Esophagus squamous epithelium (tissue), 5 donors: Measurements from ENCODE around the gene RIN2. TPM values are rescaled to one million over a fixed set of nuclear protein-coding genes. Genes with fewer than 3 reads are reported as not detected.
A peak's percentile ranks its signal among the peaks of the same experiment; 100 is the strongest.

Source experiments
- DNase-seq: peaks from one replicate; lab custom pipeline; 2025; lab: John Stamatoyannopoulos, UW
- H3K27ac ChIP-seq, 4 donors: fragments of 200-600 bp; sonication (generic); one replicate each; pipeline ENCODE4 v1.5.1; 2016 to 2019; ENCODE audit warnings: mild to moderate bottlenecking in 1 of 4
- H3K27me3 ChIP-seq, 4 donors: fragments of 200-600 bp; sonication (generic); 1 replicate in 3 of 4; 2 replicates in 1 of 4; pipeline versions ENCODE4 v1.5.1 to v1.6.0; 2017 to 2021; ENCODE audit warnings: antibody characterized with exemption in 1 of 4
- H3K36me3 ChIP-seq, 3 donors: fragments of 200-600 bp; sonication (generic); one replicate each; pipeline ENCODE4 v1.5.1; 2016 to 2019
- H3K4me1 ChIP-seq, 3 donors: fragments of 200-600 bp; sonication (generic); one replicate each; pipeline ENCODE4 v1.5.1; 2017 to 2019
- H3K4me3 ChIP-seq, 4 donors: fragments of 200-600 bp; sonication (generic); 1 replicate in 3 of 4; 2 replicates in 1 of 4; pipeline ENCODE4 v1.5.1; 2016 to 2019; ENCODE audit warnings: mild to moderate bottlenecking in 2 of 4, moderate library complexity in 1 of 4
- H3K9me3 ChIP-seq, 3 donors: fragments of 200-600 bp; sonication (generic); one replicate each; pipeline ENCODE4 v1.5.1; 2016 to 2019
- POLR2A ChIP-seq, 4 donors: fragments of 450-650 bp; IDR thresholded peaks; one replicate each; pipeline ENCODE4 v1.6.1; 2017; ENCODE audit warnings: antibody characterized with exemption in 4 of 4, mild to moderate bottlenecking in 4 of 4, moderate library complexity in 3 of 4
- WGBS, 2 donors: methylation state at CpG; one replicate each; pipeline ENCODE4 v1.1.5; 2018; 5-methylcytosine and 5-hydroxymethylcytosine counted together
- intact Hi-C: fragments of 100-400 bp; cut with DNase I; formaldehyde crosslinking; loops from one replicate; pipeline ENCODE4 v1.15.0; 2022
- total RNA-seq, 4 donors: library from RNA; depleted of rRNA; stranded (reverse); fragments of >200 nt; gene quantifications; one replicate each; pipeline ENCODE4 v1.1.0, GENCODE V29; 2016
- TF ChIP-seq, protein P1 (sequence below), 6 experiments: fragments of 450-650 bp in 4 of 6; fragments of 200-600 bp in 2 of 6; sonication (generic) in 2 of 6; IDR thresholded peaks; one replicate each; pipeline ENCODE4 v1.5.1; 2016 to 2019; ENCODE audit warnings: antibody characterized with exemption in 6 of 6, mild to moderate bottlenecking in 4 of 6, moderate library complexity in 4 of 6
- donor health status: DM: yes; HTN: yes; CAD: no.

The RIN2 gene
- total RNA-seq, 4 donors from 2014 or later, result 29.5 to 77.4 (median 50.8) TPM

DNA sequence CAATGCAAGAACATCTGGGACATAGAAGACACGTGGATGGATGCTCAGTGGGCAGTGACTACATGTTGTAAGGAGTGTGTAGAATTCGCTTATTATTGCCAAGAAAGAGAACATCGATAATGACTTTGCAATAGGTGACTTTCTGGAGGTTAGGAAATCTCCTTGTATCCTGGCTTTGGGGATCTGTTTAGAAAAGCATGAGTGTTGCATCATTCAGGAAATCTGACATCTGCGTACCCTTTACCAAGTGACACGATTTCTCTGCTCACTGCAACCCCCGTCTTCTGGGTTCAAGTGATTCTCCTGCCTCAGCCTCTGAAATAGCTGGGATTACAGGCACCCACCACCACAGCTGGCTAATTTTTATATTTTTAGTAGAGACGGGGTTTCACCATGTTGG is 23.2 kb downstream of the RIN2 start:
- Histone ChIP-seq H3K36me3 (no peaks in the 10 kb centered on the region), H3K4me1 (peaks cover 21 to 64% (median 39%) of the 10 kb centered on the region in 3 donors), H3K27me3 (no peaks in the 10 kb centered on the region), H3K4me3 (no peak overlapping the region), H3K9me3 (no peaks in the 10 kb centered on the region), H3K27ac (no peak overlapping the region)
- DNase-seq, result no peak
- intact Hi-C loops, result loop anchor here (10.0 kb wide), 3 partner anchors 86 to 214 kb away; no protein-coding TSS in a partner anchor
- TF ChIP-seq POLR2A (IDR thresholded peaks at IDR 0.05), result no peak
- TF ChIP-seq, protein P1, sequence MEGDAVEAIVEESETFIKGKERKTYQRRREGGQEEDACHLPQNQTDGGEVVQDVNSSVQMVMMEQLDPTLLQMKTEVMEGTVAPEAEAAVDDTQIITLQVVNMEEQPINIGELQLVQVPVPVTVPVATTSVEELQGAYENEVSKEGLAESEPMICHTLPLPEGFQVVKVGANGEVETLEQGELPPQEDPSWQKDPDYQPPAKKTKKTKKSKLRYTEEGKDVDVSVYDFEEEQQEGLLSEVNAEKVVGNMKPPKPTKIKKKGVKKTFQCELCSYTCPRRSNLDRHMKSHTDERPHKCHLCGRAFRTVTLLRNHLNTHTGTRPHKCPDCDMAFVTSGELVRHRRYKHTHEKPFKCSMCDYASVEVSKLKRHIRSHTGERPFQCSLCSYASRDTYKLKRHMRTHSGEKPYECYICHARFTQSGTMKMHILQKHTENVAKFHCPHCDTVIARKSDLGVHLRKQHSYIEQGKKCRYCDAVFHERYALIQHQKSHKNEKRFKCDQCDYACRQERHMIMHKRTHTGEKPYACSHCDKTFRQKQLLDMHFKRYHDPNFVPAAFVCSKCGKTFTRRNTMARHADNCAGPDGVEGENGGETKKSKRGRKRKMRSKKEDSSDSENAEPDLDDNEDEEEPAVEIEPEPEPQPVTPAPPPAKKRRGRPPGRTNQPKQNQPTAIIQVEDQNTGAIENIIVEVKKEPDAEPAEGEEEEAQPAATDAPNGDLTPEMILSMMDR (IDR thresholded peaks at IDR 0.05), result no peak
- WGBS, 2 donors, result 82 to 86% methylated on average over 7 of the region's 7 CpGs

DNA sequence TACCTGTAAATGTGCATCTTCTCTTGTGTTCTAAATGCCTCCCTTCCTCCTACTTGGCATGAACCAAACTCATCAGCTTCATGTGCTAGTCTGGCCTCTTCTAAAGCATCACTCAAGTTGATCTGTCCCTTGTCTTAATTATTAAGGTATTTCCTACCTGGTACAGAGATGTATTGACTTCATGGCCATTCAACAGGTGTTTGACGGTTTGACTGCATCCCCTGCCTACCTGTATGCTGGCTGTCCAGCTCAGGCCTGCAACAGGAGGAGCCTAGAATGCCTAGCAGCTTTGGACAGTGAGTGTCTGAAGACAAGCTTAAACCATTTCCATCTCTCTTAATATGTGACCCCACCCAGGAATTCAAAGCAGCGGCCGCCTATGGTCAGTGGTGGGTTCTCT is 24.6 kb downstream of the RIN2 start:
- intact Hi-C loops, result loop anchor here (10.0 kb wide), 3 partner anchors 88 to 212 kb away; no protein-coding TSS in a partner anchor
- Histone ChIP-seq H3K27ac (no peak overlapping the region), H3K4me1 (peaks cover 22 to 61% (median 38%) of the 10 kb centered on the region in 3 donors), H3K4me3 (no peak overlapping the region), H3K36me3 (no peaks in the 10 kb centered on the region), H3K27me3 (no peaks in the 10 kb centered on the region), H3K9me3 (no peaks in the 10 kb centered on the region)
- WGBS, 2 donors, result 86 to 93% methylated on average over 3 of the region's 3 CpGs
- TF ChIP-seq, protein P1 (IDR thresholded peaks at IDR 0.05), result no peak
- no peak for TF ChIP-seq POLR2A (IDR thresholded peaks at IDR 0.05)
- no peak for DNase-seq

DNA sequence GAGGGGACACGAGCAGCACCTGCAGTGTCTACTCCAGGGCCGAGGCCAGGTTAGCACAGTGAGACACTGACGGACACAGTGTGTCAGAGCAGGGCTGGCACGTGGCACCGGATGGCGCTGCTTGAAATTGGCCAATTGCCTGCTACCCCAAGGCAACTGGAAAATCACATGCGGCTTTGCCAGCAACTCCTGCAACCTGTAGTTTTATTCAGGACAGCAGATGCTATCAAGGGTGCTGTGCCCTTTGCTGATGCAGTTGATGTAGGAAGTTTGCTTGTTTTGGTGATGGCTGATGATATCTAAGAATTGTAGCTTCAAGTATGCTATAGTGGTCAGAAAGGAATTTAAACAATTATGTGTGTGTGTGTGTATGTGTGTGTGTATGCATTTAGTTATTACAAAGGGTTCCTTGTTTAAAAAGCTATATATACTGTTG is 25.9 kb downstream of the RIN2 start:
- H3K4me3 ChIP-seq, result no peak overlapping the region
- H3K27me3 ChIP-seq, result no peaks in the 10 kb centered on the region
- H3K9me3 ChIP-seq, result no peaks in the 10 kb centered on the region
- no peak for DNase-seq
- 35 to 37% methylated on average over 5 to 7 of the region's 7 CpGs for WGBS, 2 donors
- H3K27ac ChIP-seq, result peak overlapping the region in 1 of 4 donors; percentile 63
- no peaks in the 10 kb centered on the region for H3K36me3 ChIP-seq
- TF ChIP-seq POLR2A (IDR thresholded peaks at IDR 0.05), result no peak
- TF ChIP-seq, protein P1 (IDR thresholded peaks at IDR 0.05), result no peak
- intact Hi-C loops, result loop anchor here (10.0 kb wide), 3 partner anchors 89 to 211 kb away; no protein-coding TSS in a partner anchor
- peaks cover 22 to 47% (median 34%) of the 10 kb centered on the region in 3 donors for H3K4me1 ChIP-seq

DNA sequence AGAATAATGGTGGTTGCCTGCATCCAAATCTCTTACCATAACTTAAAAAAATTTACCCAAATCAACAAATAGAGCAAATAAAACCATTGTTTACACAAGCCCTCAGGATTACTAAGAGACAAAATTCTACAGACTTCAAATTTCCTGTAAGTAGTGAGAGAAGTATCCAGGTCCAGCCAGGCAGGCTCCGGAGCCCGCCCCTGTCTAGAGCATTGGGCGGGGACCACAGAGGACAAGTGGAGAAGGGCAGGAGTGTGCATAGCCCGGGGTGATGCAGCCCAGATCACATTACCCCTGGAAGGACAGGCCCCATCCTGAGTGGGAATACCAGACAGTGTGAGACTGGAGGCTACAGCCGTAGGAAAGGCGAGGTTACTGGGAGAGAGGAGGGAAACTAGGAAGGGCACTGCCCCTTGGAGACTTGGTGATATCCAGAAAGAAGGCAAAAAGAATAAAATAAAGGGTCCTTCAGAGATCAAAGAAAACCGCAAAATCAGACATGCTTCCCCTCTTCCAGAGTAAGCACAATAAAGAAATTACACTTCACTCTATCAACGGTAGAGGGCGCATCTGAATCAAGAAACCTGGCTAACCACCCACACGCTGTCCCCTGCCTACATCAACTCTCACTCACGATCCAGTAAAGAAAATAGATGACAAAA is 26.6 kb downstream of the RIN2 start:
- intact Hi-C loops, result loop anchor here (10.0 kb wide), 3 partner anchors 90 to 210 kb away; no protein-coding TSS in a partner anchor
- no peak for DNase-seq
- Histone ChIP-seq H3K4me3 (no peak overlapping the region), H3K4me1 (peaks cover 22 to 44% (median 34%) of the 10 kb centered on the region in 3 donors), H3K27me3 (no peaks in the 10 kb centered on the region), H3K9me3 (no peaks in the 10 kb centered on the region), H3K36me3 (no peaks in the 10 kb centered on the region), H3K27ac (peak overlapping the region in 3 of 4 donors; percentile 63)
- no peak for TF ChIP-seq POLR2A (IDR thresholded peaks at IDR 0.05)
- TF ChIP-seq, protein P1 (IDR thresholded peaks at IDR 0.05), result peak; percentile 61 to 88 (median 78)
- 7 to 13% methylated on average over 11 of the region's 11 CpGs for WGBS, 2 donors
